HG03460 (cell line): ENCODE data around the gene RAMP1.
"Not testable (repeated sequence)": the region's sequence is repeated elsewhere in the genome, so short reads cannot be mapped to it uniquely, and the experiment has no call there.

ENCODE experiments used
- ATAC-seq: cut with Tn5 transposase; IDR thresholded peaks from one replicate; pipeline ENCODE4 v1.9.1; 2021; ENCODE audit not compliant: unreplicated experiment

The RAMP1 gene

GRCh38 chr2:237942513-237942899 is 83.1 kb downstream of the RAMP1 start:
- ATAC-seq: no peak

- no peak for ATAC-seq
These were observed 84.1 kb downstream of the RAMP1 start for GRCh38 chr2:237943395-237944094.

GRCh38 chr2:237944302-237944701 is 84.9 kb downstream of the RAMP1 start:
- no peak for ATAC-seq

- no peak for ATAC-seq
These were observed 87.0 kb downstream of the RAMP1 start for GRCh38 chr2:237946423-237946822.

- ATAC-seq: not testable (repeated sequence)
These were observed 91.9 kb downstream of the RAMP1 start for GRCh38 chr2:237951354-237951753.

GRCh38 chr2:237951878-237952277 is 92.5 kb downstream of the RAMP1 start:
- ATAC-seq: no peak

GRCh38 chr2:237952851-237953250 is 93.4 kb downstream of the RAMP1 start:
- no peak for ATAC-seq

GRCh38 chr2:237955640-237956401 is 96.4 kb downstream of the RAMP1 start:
- ATAC-seq: no peak

GRCh38 chr2:237956402-237956736 is 96.9 kb downstream of the RAMP1 start:
- no peak for ATAC-seq

GRCh38 chr2:237961637-237962036 is 102.2 kb downstream of the RAMP1 start:
- ATAC-seq: no peak
